GM18519 (cell line): ENCODE results near the gene CES3.
A peak's percentile ranks its signal among the peaks of the same experiment; 100 is the strongest.

Experiments
- ATAC-seq: cut with Tn5 transposase; IDR thresholded peaks from one replicate; pipeline ENCODE4 v1.9.1; 2021; ENCODE audit warnings: mild to moderate bottlenecking, moderate library complexity; ENCODE audit not compliant: unreplicated experiment, low FRiP score

Gene CES3

DNA sequence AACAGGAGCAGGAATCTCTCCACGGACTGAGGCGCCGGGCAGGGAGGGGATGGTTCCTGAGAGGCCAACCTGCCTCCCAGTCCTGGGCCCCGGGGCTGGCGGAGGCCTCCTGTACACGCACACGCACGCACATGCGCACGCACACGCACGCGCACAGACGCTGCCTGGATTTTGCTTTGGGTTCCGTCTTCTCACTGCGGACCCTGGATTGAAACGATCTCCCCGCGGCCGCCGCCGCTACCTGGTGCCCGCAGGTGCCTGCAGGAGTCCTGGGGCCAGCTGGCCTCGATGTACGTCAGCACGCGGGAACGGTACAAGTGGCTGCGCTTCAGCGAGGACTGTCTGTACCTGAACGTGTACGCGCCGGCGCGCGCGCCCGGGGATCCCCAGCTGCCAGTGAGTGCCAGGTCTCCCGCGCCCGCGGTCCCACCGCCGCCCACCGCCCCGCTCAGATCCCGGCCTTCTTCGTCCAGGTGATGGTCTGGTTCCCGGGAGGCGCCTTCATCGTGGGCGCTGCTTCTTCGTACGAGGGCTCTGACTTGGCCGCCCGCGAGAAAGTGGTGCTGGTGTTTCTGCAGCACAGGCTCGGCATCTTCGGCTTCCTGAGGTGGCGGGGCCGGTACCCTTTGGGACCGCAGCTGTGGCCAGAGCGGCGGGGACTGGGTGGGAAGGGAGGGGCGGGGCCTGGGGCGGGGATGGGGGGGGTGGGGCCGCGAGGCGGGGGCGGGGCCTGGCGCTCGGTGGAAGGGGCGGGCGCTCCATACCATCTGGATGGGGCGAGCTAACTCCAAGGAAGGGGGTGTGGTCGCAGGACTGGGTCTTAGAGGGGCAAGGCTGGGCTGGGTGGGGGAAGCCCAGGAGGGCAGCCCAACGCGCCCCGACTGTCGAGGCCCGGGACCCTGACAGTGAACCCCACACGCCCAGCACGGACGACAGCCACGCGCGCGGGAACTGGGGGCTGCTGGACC, 39.6 kb downstream of the CES3 start:
- ATAC-seq = no peak

DNA sequence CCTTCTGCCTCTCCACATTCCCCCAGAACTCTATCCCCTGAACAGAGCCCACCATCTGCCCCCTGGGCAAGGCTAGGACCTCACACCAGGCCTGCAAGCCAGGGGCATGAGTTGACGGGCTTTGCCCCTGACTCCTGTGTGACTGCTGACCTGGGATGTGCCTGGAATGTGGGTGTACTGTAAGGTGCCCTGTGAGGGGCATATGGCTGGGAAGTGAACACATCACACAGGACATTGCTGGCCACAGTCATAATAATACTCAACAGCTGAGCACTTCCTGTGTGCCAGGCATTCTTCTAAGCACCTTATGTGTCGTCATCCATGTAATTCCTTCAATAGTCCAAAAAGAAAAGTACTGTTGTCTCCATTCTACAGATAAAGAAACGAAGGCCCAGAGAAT, 40.7 kb downstream of the CES3 start:
- ATAC-seq = no peak

DNA sequence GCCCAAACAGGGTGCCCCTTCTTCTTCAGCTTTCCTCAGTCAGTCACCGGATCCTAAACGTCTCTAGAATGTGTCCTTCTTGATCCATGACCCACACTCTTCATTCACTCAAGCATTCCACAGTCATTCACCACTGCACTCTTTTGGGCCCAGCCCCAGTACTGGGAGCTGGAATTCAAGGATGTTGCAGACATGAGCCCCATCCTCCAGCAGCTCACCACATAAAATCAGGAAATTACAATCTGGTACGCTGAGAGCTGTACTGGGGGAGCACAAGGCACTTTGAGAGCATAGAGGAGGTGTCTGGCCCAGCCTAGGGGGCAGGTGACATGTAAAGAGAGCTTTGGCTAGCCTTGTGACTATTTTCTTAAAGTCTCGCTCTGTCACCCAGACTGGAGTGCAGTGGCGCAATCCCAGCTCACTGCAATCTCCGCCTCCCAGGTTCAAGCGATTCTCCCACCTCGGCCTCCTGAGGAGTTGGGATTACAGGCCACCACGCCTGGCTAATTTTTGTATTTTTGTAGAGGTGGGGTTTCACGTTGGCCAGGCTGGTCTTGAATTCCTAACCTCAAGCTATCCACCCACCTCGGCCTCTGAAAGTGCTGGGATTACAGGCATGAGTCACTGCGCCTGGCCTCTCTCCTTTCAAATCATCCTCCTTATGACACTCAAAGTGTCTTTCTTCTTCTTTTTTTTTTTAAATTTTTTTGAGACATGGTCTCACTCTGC, 46.0 kb downstream of the CES3 start:
- no peak for ATAC-seq

DNA sequence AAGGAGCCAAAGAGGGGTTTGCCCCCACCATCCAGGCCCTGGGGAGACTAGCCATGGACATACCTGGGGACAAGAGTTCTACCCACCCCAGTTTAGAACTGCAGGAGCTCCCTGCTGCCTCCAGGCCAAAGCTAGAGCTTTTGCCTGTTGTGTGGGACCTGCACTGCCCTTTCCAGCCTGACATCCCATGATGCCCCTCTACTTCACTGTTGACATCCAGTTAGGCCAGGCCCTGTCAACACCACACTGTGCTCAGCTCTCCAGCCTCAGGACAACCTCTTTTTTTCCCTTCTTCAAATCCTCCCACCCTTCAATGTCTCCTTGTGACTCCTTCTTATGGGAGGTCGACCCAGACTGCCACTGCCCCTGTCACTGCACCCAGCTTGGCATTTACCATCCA, 48.1 kb downstream of the CES3 start:
- ATAC-seq = no peak

DNA sequence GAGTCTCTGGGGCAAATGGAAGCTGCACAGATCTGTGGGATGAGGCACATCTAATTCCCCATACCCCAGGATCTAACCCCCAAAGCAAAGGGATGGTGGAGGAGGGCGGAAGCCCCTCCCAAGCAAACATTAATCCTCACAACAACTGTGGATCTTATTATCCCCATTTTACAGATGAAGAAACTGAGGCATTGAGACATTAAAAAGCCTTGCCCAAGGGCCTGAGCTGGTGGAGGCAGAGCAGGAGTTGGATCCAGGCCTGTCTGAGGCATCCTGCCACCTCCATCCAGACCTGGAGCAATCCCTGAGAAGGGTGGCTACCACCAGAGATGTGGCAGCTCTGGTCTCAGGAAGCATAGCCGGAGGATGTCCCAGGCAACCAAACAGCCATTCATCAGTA, 50.2 kb downstream of the CES3 start:
- ATAC-seq = no peak

DNA sequence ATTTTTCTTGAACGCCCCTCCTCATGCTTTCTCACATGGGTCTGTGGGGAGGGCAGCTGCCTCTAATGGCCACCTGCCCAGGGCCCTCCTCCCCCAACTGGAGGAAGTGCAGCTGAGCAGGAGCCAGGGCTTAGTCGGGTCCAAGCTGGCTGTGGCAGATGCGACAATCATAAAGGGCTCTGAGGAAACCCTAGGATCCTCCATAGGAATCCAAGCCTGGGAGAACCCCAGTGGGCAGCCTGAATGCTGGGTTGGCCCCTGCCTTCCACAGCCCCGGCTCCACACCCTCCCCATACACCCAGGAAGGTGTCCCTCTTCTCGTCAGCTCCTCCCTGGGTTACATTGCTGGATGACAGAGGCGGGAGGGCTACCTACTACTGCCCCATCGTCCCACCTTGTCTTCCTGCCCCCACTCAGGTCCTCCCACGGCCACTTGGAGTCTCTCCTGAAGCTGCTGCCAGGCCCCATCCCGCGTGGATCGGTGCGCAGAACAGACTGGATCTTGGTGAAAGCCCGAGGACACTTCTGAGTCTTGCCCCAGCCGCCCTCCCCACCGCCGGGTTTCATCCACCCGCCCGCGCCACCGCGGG, 52.3 kb downstream of the CES3 start:
- ATAC-seq = no peak

DNA sequence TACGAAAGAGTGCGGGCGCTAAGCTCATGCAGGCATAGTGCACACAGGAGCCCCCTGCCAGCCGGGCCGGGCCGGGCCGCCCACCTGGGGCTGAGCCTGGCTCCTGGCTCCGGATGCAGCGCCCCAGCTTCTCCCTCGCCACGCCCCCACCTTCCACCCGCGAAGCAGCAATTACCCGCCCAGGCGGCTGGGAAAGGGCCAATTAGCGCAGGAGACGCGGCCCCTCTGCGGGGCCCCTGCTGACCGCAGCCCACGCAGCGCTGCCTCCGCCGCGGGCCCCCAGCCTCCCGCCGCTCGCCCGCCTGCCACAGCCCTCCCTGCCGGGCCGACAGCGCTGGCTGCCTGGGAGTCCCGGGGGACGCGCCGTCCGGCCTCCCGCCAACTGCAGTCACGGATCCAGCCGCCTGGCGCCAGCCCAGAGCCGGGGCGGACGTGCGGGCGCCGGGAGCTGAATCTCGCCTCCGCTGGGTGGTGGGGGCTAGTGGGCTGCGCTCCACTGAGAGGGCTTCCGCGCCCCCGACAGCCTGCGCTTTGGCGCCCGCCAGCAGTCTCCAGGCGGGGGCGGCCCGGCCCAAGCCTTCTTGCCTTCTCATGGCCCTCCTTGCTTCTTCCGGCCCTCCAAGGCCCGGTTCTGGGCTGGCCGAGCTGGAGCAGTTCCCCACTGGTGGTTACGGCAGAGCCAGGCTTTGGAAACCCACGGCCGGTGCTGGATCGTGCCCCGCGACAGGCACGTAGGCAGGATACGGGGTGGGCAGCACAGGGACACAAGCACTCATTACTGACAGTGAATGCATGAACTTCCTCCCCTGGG, 53.0 kb downstream of the CES3 start:
- ATAC-seq = no peak

DNA sequence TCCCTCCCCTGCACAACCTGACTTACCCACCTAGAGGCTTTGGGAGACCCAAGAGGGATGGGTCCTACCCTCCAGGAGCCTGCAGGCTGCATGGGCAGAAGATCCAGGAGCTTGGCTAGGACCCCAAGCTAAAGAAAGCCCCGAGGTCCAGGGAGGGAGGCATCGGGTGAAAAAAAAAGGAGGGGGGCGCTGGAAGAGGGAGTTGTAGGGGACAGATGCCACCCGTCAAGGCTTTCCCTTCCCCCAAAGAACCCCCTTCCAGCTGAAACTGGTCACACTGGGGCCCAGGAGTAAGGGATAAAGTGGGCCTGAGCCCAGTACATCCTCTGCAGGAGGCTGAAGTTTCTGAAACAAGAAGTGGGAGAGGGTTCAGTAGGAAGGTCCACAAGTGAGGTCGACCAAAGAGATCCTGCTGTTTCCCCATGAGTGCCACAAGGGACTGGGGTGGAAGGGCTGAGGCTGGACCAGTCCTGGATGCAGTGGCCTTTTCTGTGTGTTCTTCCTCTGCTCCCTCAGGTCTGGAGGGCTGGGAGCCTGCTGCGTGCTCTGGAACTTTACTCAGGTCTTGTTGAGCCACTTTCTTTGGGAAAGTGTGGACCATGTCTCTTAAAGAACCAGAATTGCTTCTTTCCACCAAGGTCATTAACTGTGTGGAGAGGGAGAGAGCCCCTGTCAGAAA, 53.7 kb downstream of the CES3 start:
- no peak for ATAC-seq

DNA sequence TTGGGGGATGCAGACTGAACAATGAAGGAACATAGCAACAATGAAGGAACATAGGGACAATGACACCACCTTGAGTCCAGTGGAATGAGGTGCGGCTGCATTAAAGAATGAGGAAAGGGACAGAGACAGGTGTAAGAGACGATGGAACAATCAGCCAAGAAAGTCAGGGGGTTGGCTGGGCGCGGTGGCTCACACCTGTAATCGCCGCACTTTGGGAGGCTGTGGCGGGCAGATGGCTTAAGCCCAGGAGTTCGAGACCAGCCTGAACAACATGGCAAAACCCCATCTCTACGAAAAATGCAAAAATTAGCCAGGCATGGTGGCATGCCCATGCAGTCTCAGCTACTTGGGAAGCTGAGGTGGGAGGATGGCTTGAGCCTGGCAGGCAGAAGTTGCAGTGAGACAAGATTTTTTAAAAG, 54.3 kb downstream of the CES3 start:
- no peak for ATAC-seq

DNA sequence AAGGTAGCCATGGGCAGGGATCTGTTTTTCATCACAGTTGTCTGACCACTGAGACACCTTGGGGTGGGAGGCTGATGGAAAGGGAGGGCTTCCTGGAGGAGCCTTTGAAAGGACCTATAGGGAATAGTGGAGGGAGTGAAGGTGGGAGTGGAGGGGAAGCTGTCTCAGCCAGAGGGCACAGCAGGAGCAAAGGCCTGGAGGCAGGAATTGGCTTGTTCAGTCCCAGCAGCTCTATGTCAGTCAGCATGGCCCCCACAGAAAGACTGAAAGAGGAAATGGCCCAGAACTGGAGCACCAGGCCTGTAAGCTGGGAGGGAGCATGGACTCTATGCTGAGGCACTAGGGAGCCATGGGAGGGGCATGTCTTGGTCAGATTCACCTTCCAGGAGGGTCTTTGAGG, 55.1 kb downstream of the CES3 start:
- ATAC-seq = no peak

DNA sequence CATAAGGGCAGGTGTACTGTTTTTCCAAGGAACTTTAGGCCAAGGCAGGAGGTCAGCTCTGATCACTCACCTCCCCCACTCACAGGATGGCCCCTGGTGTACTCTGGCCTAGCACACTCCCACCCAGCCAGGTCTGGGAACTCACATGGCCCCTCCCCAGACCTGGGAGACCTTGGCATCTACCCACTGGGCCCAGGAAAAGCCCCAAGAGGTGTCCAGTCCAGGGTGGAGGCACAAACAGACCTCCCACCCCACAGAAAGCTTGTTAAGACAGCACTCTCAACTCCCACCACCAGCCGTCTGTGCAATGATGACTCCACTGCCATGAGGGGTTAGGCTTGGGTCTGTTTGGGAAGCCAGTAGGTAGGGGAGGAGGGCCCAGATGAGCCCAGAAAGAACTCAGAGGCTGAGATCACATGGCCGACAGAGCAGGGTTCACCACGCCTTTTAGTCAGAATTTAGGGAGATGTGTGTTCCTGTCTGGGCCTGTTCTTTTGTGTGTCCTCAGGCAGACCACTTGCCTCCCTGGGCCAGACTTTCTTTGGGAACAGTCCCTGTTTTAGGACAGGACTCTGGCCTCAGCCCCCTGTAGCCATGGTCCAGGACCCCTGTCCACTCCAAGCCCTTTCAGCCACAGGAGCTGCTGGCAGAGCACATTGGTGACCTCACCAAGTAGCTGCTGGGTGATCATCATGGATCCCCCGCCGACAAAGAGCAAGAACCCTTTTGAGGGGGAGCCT, 55.8 kb downstream of the CES3 start:
- no peak for ATAC-seq

DNA sequence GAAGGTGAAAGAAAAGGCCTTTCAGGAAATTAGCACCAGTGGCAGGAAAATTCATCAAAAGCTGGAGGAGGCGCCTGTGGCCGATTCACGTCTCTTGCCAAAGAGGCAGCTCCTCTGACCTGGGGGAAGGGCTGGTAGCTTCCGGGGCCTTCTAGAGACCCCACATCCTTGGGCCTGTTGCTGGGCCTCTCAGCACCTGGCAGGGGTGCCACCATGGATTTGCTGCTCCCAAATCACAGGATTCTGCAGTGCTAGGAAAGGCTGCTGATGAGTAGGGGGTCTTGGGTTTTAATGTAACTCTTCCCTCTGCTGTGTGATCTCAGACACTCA, 56.3 kb downstream of the CES3 start:
- no peak for ATAC-seq

DNA sequence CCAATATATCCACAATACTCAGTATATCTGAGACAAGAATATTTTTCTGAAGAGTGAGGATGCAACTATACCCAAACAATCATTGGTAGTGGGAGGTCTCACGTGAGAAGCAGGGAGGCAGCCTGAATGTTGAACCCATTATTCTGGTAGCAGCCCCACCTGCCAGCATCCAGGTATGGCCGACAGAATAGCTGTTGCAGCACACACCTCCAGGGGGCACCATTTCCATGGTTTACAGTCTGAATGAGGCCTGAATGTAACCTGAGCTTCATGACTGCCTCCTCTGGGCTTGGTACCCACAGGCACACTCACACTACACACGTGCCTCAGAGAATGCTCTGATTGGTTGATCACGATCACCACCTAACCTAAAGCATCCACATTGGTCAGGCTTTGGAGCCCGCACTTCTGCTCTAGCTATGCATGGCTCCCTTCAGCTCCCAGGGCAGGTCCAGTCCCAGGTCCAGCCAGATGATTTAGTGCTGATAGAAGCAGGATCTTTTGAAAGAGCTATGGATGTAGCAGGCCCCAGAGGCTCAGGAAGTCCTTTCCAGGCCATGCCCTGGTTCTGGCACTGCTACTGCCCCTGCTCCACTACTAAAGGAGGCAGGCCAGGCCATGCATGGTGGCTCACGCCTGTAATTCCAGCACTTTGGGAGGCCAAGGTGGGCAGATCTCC, 56.9 kb downstream of the CES3 start:
- ATAC-seq = peak; percentile 90

DNA sequence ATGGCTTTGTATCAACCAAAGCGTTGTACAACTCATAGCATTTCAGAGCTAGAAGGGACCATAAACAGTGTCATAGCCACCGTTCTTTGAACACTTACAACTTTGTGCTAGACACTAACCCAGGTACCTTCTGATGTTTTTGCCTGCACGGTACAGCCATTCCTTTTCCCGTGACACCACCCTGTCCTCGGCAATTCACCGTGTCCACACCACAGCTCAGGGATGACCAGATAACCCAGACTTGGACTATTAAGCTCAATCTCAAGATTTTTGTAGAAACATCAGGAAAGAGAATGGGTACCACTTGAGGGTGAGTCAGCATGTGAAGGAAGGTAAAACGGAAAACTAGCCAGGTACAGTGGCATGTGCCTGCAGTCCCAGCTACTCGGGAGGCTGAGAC, 58.1 kb downstream of the CES3 start:
- ATAC-seq = no peak

DNA sequence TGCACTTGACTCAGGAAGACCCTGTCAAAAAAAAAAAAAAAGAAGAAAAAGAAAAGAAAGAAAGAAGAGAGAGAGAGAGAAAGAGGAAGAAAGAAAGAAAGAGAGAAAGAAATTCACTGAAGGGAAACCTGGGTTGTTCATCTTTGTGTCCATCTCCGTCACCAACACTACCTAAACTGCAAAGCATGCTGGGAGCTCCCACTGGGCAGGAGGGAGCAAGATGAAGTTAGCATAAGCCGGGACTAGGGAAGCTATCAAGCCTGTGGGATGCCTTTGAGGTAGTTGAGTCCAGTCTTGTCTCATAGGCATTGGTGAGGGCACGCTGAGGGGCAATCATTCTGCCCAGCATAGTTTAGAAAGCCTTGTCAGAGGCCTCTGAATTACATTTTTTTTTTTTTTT, 60.3 kb downstream of the CES3 start:
- no peak for ATAC-seq

DNA sequence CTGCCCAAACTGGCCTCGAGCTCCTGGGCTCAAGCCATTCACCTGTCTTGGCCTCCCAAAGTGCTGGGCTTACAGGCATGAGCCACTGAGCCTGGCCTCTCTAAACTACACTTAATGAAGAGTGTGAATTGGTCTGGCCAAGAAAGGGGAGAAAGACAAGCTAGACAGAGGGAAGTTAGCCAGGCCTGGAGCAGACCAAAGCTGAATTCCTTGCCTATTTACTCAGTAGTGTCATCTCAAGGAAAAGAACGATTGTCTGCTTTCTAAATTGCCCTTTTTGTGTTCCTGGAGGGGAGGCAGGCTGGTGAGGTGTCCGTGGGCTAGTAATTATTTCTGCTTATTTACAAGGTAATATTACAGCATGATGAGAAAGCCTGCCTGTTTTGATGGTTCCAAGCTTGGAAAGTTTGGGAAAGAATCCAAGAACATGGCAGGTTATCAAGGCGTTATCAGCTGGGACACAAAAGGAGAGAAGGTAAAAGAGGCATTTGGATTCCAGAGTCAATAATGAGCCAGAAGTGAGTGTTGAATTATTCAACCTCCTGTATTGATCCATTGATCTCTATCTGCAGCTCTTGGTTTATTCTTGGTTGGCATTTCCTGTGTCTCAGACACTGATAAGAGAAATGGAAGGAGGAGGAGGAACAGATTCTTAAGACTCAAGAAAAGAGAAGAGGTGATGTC, 61.6 kb downstream of the CES3 start:
- no peak for ATAC-seq

DNA sequence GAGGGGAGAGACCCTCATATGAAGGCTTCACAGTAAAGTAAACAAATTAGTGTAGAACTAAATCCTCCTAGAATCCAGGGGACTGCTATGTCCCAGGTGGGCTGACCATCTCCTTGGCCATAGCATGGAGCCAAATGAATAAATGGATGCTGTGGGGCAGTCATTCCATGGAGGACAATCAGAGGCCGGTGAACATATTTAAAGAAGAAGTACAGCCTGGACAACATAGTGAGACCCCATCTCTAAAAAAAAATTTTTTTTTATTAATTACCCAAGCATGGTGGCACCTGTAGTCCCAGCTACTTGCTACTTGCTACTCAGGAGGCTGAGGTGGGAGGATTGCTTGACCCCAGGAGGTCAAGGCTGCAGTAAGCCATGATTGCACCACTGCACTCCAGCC, 62.6 kb downstream of the CES3 start:
- ATAC-seq = no peak
